ENCODE results near the gene GRIN2A.
A peak's percentile ranks its signal among the peaks of the same experiment; 100 is the strongest.

Gene GRIN2A

GRCh38 chr16:10181196-10182162, 749 bp downstream of the GRIN2A start:
- no peak overlapping the region for H3K27ac ChIP-seq
- TF ChIP-seq, protein P1, sequence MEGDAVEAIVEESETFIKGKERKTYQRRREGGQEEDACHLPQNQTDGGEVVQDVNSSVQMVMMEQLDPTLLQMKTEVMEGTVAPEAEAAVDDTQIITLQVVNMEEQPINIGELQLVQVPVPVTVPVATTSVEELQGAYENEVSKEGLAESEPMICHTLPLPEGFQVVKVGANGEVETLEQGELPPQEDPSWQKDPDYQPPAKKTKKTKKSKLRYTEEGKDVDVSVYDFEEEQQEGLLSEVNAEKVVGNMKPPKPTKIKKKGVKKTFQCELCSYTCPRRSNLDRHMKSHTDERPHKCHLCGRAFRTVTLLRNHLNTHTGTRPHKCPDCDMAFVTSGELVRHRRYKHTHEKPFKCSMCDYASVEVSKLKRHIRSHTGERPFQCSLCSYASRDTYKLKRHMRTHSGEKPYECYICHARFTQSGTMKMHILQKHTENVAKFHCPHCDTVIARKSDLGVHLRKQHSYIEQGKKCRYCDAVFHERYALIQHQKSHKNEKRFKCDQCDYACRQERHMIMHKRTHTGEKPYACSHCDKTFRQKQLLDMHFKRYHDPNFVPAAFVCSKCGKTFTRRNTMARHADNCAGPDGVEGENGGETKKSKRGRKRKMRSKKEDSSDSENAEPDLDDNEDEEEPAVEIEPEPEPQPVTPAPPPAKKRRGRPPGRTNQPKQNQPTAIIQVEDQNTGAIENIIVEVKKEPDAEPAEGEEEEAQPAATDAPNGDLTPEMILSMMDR (IDR thresholded peaks at IDR 0.05) = peak; percentile 91
- no peak for TF ChIP-seq ZFX (IDR thresholded peaks at IDR 0.05; ENCODE audit: borderline replicate concordance)

DNA sequence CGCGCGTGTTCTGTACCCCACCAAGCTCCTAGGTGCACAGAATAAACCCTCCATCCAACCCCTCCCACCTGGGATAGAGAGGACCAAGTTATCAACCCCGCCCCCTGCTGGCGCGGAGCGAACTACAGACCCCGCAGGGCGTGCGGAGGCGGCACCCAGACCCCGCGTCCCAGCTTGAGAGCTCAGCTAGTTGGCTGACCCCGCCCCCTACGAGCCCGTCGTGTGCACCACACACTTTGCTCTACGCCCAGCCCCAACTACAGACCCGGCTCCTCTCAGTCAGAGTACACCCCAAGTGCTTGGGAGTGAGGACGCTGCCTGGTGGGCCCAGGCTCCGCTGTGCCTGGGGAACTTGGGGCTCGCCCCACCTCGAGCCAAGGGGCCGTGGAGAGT, 1.5 kb downstream of the GRIN2A start:
- H3K27ac ChIP-seq = no peak overlapping the region
- no peak for TF ChIP-seq ZFX (IDR thresholded peaks at IDR 0.05; ENCODE audit: borderline replicate concordance)
- TF ChIP-seq, protein P1 (IDR thresholded peaks at IDR 0.05) = no peak

DNA sequence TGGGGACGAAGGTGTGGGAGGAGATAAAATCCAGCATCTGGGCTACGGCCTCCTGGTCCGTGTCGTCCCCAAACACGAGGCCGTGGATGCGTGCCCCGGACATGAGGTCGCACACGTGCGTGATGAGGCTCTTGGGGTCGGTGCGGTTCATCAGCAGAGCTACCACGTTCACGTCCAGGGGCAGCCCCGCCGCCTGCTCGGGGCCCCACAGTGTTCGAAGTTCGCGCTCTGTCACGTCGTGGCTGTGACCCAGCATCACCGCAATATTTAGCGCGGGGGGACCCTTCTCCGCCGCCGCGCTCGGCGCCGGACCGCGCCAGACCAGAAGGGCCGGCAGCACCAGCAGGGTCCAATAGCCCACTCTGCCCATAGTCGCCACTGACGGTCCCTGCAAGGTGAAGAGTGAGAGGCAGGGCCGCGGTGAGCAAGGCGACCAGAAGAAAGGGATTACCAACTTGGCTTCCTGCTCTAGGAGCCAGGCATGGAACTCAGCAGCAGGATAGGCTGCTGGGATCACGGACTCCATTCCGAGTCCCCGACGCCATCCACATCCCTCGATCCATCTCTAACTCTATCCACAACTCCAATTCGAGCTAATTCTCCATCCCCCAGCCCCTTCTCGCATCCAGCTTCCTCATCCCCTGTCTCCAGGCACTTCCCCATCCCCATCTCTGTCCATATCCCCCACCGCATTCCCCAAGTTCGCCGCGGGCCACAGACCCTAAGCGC, 2.0 kb downstream of the GRIN2A start:
- TF ChIP-seq, protein P1 (IDR thresholded peaks at IDR 0.05) = no peak
- no peak for TF ChIP-seq ZFX (IDR thresholded peaks at IDR 0.05; ENCODE audit: borderline replicate concordance)

DNA sequence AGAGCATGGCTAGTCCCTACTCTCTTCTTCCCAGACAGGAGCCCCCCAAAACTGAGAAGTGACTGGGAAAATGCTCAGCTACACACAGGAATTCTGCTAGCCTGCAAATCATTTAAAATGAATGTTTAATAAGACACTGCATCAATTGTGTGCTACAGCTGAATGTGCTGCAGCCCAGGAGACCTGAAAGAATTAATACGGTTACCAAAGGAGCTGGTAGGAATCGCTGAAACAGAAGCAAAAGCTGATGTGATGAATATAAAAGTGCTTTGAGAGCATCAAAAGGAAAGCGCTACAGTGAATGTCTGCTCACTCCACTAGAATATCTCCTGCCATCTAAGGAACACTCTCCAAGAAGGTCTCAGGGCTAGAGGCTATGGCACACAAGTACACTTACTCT, 3.7 kb downstream of the GRIN2A start:
- no peak overlapping the region for H3K27ac ChIP-seq
- no peak for TF ChIP-seq ZFX (IDR thresholded peaks at IDR 0.05; ENCODE audit: borderline replicate concordance)
- TF ChIP-seq, protein P1 (IDR thresholded peaks at IDR 0.05) = no peak

More for the DNA sequence above, 2.0 kb downstream of the GRIN2A start:
- H3K27ac ChIP-seq = no peak overlapping the region

DNA sequence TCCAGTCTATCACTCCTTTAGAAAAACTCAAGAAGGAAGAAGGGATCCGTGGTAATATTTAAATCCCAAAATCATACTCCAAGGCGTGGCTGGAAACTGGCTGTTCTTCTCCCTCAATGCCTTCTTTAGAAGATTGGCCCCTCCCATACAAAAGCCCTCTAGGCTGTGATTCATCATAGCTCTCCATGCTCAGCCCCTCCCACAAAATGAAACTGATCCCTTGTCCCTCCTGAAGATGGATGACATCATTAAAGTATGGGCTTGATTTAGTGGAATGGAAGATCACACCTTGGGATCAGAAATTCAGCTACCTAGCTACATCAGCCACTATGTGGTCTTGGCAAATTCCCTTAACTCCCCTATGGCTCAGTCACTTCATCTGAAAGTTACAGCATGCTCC, 4.1 kb downstream of the GRIN2A start:
- TF ChIP-seq, protein P1 (IDR thresholded peaks at IDR 0.05) = no peak
- TF ChIP-seq ZFX (IDR thresholded peaks at IDR 0.05; ENCODE audit: borderline replicate concordance) = no peak
- no peak overlapping the region for H3K27ac ChIP-seq

DNA sequence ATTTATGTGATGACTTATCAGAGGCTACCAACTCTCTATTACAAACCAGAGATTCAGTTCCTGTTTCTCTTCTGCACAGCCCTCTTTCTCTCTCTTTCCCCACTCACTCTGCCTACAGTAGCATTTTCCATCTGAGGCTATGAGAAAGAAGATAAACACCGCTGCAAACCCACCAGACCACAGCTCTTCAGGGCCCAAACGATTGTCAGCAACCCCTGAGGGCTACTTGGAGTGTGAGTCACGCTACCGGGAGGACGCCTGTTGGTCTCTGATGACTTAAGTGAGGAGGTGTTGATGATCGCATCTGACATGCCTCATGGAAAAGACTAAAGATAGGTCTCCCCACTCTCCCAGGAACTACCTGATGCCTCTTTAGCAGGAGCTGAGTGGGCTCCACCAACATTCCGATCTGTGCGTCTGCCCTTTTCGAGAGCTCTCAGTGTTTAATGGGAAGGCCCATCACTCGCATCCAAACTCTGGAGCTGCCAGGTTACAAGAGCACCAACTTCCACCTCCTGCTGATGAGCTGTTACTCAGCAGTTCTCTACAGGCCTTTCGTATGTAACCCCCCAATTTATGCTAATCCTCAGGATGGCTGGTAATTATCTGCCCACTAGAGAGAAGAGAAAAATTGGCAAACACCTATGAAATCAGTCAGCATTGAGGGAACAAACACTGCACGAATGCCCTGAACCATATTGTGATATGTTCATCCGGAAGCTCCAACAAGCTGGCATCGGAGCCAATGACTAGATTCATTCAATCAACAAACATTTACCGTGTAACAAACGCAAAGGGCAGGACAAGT, 9.2 kb downstream of the GRIN2A start:
- H3K27ac ChIP-seq = no peak overlapping the region
- TF ChIP-seq ZFX (IDR thresholded peaks at IDR 0.05; ENCODE audit: borderline replicate concordance) = no peak
- TF ChIP-seq, protein P1 (IDR thresholded peaks at IDR 0.05) = no peak
